HG02678 (cell line): ENCODE data around the gene NEURL2.
A peak's percentile ranks its signal among the peaks of the same experiment; 100 is the strongest.
"Not testable (repeated sequence)": the region's sequence is repeated elsewhere in the genome, so short reads cannot be mapped to it uniquely, and the experiment has no call there.

ENCODE experiments used
- ATAC-seq: cut with Tn5 transposase; IDR thresholded peaks from one replicate; pipeline ENCODE4 v1.9.1; 2021; ENCODE audit warnings: mild to moderate bottlenecking, moderate library complexity; ENCODE audit not compliant: unreplicated experiment

The NEURL2 gene

GRCh38 chr20:45901332-45901731, 10.3 kb upstream of the NEURL2 start:
- ATAC-seq, result not testable (repeated sequence)

- ATAC-seq, result no peak
Observed at GRCh38 chr20:45899046-45899835, 8.2 kb upstream of the NEURL2 start.

- no peak for ATAC-seq
Observed at GRCh38 chr20:45898285-45898684, 7.3 kb upstream of the NEURL2 start.

GRCh38 chr20:45897692-45898091, 6.7 kb upstream of the NEURL2 start:
- no peak for ATAC-seq

GRCh38 chr20:45897289-45897688, 6.3 kb upstream of the NEURL2 start:
- ATAC-seq, result no peak

- ATAC-seq, result no peak
Observed at GRCh38 chr20:45896641-45897161, 5.7 kb upstream of the NEURL2 start.

- no peak for ATAC-seq
Observed at GRCh38 chr20:45894797-45895196, 3.8 kb upstream of the NEURL2 start.

GRCh38 chr20:45893831-45894230, 2.8 kb upstream of the NEURL2 start:
- ATAC-seq, result no peak

GRCh38 chr20:45892828-45893500, 2.0 kb upstream of the NEURL2 start:
- ATAC-seq, result no peak

GRCh38 chr20:45892049-45892825, 1.2 kb upstream of the NEURL2 start:
- no peak for ATAC-seq

- peak; percentile 27 for ATAC-seq
Observed at GRCh38 chr20:45890077-45890984, 677 bp downstream of the NEURL2 start.

- ATAC-seq, result no peak
Observed at GRCh38 chr20:45888681-45889080, 2.3 kb downstream of the NEURL2 start.

- ATAC-seq, result no peak
Observed at GRCh38 chr20:45887346-45887715, 3.7 kb downstream of the NEURL2 start, which contains the start of gene SPATA25. Gene SPATA25 (minus strand): TSS chr20:45887622. CDS start chr20:45887590, 32 bp downstream.

- ATAC-seq, result no peak
Observed at GRCh38 chr20:45886590-45887345, 4.2 kb downstream of the NEURL2 start.

- no peak for ATAC-seq
Observed at GRCh38 chr20:45883100-45883469, 7.9 kb downstream of the NEURL2 start.

GRCh38 chr20:45882469-45883099, 8.4 kb downstream of the NEURL2 start:
- ATAC-seq, result no peak

- peak; percentile 97 for ATAC-seq
Observed at GRCh38 chr20:45880988-45881788, 9.8 kb downstream of the NEURL2 start, which contains the start of gene ZSWIM1. Gene ZSWIM1 (plus strand): TSS chr20:45881227. CDS start chr20:45882593, 1,366 bp downstream.

GRCh38 chr20:45878076-45878761, 12.8 kb downstream of the NEURL2 start:
- no peak for ATAC-seq
